ENCODE data around the gene NME3. TPM values are rescaled to one million over a fixed set of nuclear protein-coding genes. Genes with fewer than 3 reads are reported as not detected.

The NME3 gene
- total and polyA plus RNA-seq, 10 of the 15 experiments (the other 5 are each of a cell fraction or from before 2014, with no cell fraction given): 0.61 to 55.5 (median 26.5) TPM

GRCh38 chr16:1726661-1727502 lies 44.5 kb downstream of the NME3 start:
- Histone ChIP-seq H4K20me1 (ENCODE audit: control insufficient read depth, insufficient read depth) (no peaks in the 10 kb centered on the region; the same call in 1 of the 2 replicates), H3K4me1 (ENCODE audit: control insufficient read depth, insufficient read depth, low read length) (peaks cover 15% of the 10 kb centered on the region), H3K4me2 (ENCODE audit: control insufficient read depth, insufficient read depth) (no peak overlapping the region), H3K9ac (ENCODE audit: control insufficient read depth, insufficient read depth, low read length) (no peak overlapping the region), H3K79me2 (ENCODE audit: control insufficient read depth, insufficient read depth, low read length) (peaks cover 1% of the 10 kb centered on the region), H3K27ac (ENCODE audit: control insufficient read depth, insufficient read depth) (no peak overlapping the region), H2AFZ (ENCODE audit: control insufficient read depth, low read depth, low read length) (no peak overlapping the region), H3K27me3 (replicated peaks in 1 of 2; ENCODE audit: control insufficient read depth in 2 of 2, insufficient read depth in 2 of 2, low read length in 1 of 2) (no peaks in the 10 kb centered on the region), H3K36me3 (ENCODE audit: control insufficient read depth in 2 of 2, insufficient read depth in 2 of 2, low read length in 1 of 2) (peaks cover 9 to 20% of the 10 kb centered on the region in 2 experiments), H3K9me3 (replicated peaks; ENCODE audit: control insufficient read depth, insufficient read depth, low read length) (no peaks in the 10 kb centered on the region), H3K4me3 (no peak overlapping the region)
- WGBS (ENCODE audit: insufficient coverage, insufficient replicate concordance, low lambda C conversion rate, missing lambda C conversion rate): 97% methylated on average over 32 of the region's 32 CpGs
- ChIA-PET RAD21 (ENCODE audit: unreplicated experiment) (no interaction called here), SMC1A (ENCODE audit: uncharacterized antibody, unreplicated experiment) (interaction anchor here (1.2 to 1.3 kb wide), 2 partner anchors 19 to 21 kb away, joined by 3 read pairs; partner anchors contain the start of gene MAPK8IP3), CTCF (interaction anchor here (0.7 to 1.3 kb wide), 2 partner anchors 15 to 47 kb away, joined by 3 read pairs; no protein-coding TSS in a partner anchor), POLR2A (no interaction called here)
- DNase-seq (ENCODE audit: low read depth, low spot score): no peak
- no TSS peak for BruUV-seq (replicated peaks)
- TF ChIP-seq BCL3 (IDR thresholded peaks at IDR 0.05; ENCODE audit: borderline replicate concordance, insufficient read depth, low read depth, low read length, poor library complexity, severe bottlenecking): peak; percentile 98
- TF ChIP-seq IRF5 (IDR thresholded peaks at IDR 0.05; ENCODE audit: borderline replicate concordance): no peak
- TF ChIP-seq NFIC (IDR thresholded peaks at IDR 0.05; ENCODE audit: low read depth, low read length): peak; percentile 35
- peak; percentile 66; the same call in 1 of the 2 replicates for TF ChIP-seq TCF3 (IDR thresholded peaks at IDR 0.05; ENCODE audit: borderline replicate concordance, insufficient read depth, low read depth, low read length)
- TF ChIP-seq, protein P1, sequence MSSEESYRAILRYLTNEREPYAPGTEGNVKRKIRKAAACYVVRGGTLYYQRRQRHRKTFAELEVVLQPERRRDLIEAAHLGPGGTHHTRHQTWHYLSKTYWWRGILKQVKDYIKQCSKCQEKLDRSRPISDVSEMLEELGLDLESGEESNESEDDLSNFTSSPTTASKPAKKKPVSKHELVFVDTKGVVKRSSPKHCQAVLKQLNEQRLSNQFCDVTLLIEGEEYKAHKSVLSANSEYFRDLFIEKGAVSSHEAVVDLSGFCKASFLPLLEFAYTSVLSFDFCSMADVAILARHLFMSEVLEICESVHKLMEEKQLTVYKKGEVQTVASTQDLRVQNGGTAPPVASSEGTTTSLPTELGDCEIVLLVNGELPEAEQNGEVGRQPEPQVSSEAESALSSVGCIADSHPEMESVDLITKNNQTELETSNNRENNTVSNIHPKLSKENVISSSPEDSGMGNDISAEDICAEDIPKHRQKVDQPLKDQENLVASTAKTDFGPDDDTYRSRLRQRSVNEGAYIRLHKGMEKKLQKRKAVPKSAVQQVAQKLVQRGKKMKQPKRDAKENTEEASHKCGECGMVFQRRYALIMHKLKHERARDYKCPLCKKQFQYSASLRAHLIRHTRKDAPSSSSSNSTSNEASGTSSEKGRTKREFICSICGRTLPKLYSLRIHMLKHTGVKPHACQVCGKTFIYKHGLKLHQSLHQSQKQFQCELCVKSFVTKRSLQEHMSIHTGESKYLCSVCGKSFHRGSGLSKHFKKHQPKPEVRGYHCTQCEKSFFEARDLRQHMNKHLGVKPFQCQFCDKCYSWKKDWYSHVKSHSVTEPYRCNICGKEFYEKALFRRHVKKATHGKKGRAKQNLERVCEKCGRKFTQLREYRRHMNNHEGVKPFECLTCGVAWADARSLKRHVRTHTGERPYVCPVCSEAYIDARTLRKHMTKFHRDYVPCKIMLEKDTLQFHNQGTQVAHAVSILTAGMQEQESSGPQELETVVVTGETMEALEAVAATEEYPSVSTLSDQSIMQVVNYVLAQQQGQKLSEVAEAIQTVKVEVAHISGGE (CRISPR knock-in tag; IDR thresholded peaks at IDR 0.05): no peak
- no peak for TF ChIP-seq TBL1XR1 (IDR thresholded peaks at IDR 0.05; ENCODE audit: low read depth, low read length)
- TF ChIP-seq, protein P2, sequence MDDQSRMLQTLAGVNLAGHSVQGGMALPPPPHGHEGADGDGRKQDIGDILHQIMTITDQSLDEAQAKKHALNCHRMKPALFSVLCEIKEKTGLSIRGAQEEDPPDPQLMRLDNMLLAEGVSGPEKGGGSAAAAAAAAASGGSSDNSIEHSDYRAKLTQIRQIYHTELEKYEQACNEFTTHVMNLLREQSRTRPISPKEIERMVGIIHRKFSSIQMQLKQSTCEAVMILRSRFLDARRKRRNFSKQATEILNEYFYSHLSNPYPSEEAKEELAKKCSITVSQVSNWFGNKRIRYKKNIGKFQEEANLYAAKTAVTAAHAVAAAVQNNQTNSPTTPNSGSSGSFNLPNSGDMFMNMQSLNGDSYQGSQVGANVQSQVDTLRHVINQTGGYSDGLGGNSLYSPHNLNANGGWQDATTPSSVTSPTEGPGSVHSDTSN (IDR thresholded peaks at IDR 0.05; ENCODE audit: insufficient replicate concordance, low read depth, low read length): peak; percentile 40
- FAIRE-seq: no peak
- intact Hi-C loops (cut with micrococcal nuclease; ENCODE audit: unreplicated experiment): no loop called here
- in situ Hi-C loops (cut with MboI): no loop called here
- no peak for ATAC-seq

All from GM12878 (cell line).